ENCODE measurements around the gene KRTAP5-1. TPM values are rescaled to one million over a fixed set of nuclear protein-coding genes. Genes with fewer than 3 reads are reported as not detected.

Gene KRTAP5-1
- total RNA-seq, 2 experiments from 2014 or later, result not detected

GRCh38 chr11:1536065-1536843, 48.8 kb downstream of the KRTAP5-1 start:
- Histone ChIP-seq H3K9me2 (ENCODE audit: insufficient read depth, low read length) (no peaks in the 10 kb centered on the region), H3K9me3 (ENCODE audit: low read length) (no peaks in the 10 kb centered on the region), H3K4me3 (ENCODE audit: low read depth, low read length, poor library complexity, severe bottlenecking) (no peak overlapping the region), H2AFZ (ENCODE audit: low read length) (no peak overlapping the region), H3K4me2 (ENCODE audit: low read length) (no peak overlapping the region), H4K20me1 (ENCODE audit: insufficient read depth, low read length) (no peaks in the 10 kb centered on the region), H3K36me3 (ENCODE audit: insufficient read depth, low read length) (no peaks in the 10 kb centered on the region), H3K27ac (ENCODE audit: low read depth, low read length, poor library complexity, severe bottlenecking) (no peak overlapping the region), H3K79me2 (ENCODE audit: insufficient read depth, low read depth, low read length) (no peaks in the 10 kb centered on the region), H3K4me1 (ENCODE audit: insufficient read depth, low read length, poor library complexity, severe bottlenecking) (no peaks in the 10 kb centered on the region)
- DNase-seq (ENCODE audit: low spot score), result no peak
- TF ChIP-seq CTCF (conservative IDR thresholded peaks at IDR 0.05; ENCODE audit: low read length) (no peak), EZH2phosphoT487 (IDR thresholded peaks at IDR 0.05; ENCODE audit: borderline replicate concordance, low read depth, low read length) (no peak)
- intact Hi-C loops (cut with micrococcal nuclease; ENCODE audit: unreplicated experiment), result no loop called here
- POLR2A ChIA-PET, result interaction anchor here (0.7 kb wide), 1 partner anchor 14 kb away, joined by 3 read pairs; no protein-coding TSS in a partner anchor
- BruUV-seq (replicated peaks), result TSS peak; percentile 63
- CTCF ChIA-PET (ENCODE audit: unreplicated experiment), result no interaction called here

- POLR2A ChIA-PET, result no interaction called here
- H3K9me3 ChIP-seq (ENCODE audit: low read length), result no peaks in the 10 kb centered on the region
- no peak overlapping the region for H2AFZ ChIP-seq (ENCODE audit: low read length)
- no peaks in the 10 kb centered on the region for H3K79me2 ChIP-seq (ENCODE audit: insufficient read depth, low read depth, low read length)
- CTCF ChIA-PET (ENCODE audit: unreplicated experiment), result interaction anchor here (1.0 kb wide), 1 partner anchor 15 kb away, joined by 3 read pairs; no protein-coding TSS in a partner anchor
- no peak for DNase-seq (ENCODE audit: low spot score)
- TF ChIP-seq CTCF (conservative IDR thresholded peaks at IDR 0.05; ENCODE audit: low read length) (no peak), EZH2phosphoT487 (IDR thresholded peaks at IDR 0.05; ENCODE audit: borderline replicate concordance, low read depth, low read length) (no peak)
- no peaks in the 10 kb centered on the region for H3K9me2 ChIP-seq (ENCODE audit: insufficient read depth, low read length)
- 0 out of 2 replicates have a peak, but pooled peaks cover 8% of the 10 kb centered on the region for H4K20me1 ChIP-seq (ENCODE audit: insufficient read depth, low read length)
- BruUV-seq (replicated peaks), result no TSS peak
- H3K4me2 ChIP-seq (ENCODE audit: low read length), result no peak overlapping the region
- H3K4me1 ChIP-seq (ENCODE audit: insufficient read depth, low read length, poor library complexity, severe bottlenecking), result no peaks in the 10 kb centered on the region
- no peaks in the 10 kb centered on the region for H3K36me3 ChIP-seq (ENCODE audit: insufficient read depth, low read length)
- intact Hi-C loops (cut with micrococcal nuclease; ENCODE audit: unreplicated experiment), result no loop called here
- no peak overlapping the region for H3K27ac ChIP-seq (ENCODE audit: low read depth, low read length, poor library complexity, severe bottlenecking)
- no peak overlapping the region for H3K4me3 ChIP-seq (ENCODE audit: low read depth, low read length, poor library complexity, severe bottlenecking)
Measured at GRCh38 chr11:1534682-1535081, 50.4 kb downstream of the KRTAP5-1 start.

Other genes starting within 250 kb of the KRTAP5-1 start
- gene BRSK2, start 195.3 kb downstream of the KRTAP5-1 start, total RNA-seq (2014; rRNA removed; shearing (Covaris generic)), result not detected in 2 replicates
- gene BRSK2, start 195.3 kb downstream of the KRTAP5-1 start, total RNA-seq (2022), result not detected in 2 replicates
- 26.4 and 27.5 TPM in 2 replicates for gene MOB2, start 98.5 kb downstream of the KRTAP5-1 start, total RNA-seq (2014; rRNA removed; shearing (Covaris generic))
- gene MOB2, start 98.5 kb downstream of the KRTAP5-1 start, total RNA-seq (2022), result 22.4 and 22.6 TPM in 2 replicates
- not detected in 2 replicates for gene DUSP8, start 13.0 kb downstream of the KRTAP5-1 start, total RNA-seq (2014; rRNA removed; shearing (Covaris generic))
- gene DUSP8, start 13.0 kb downstream of the KRTAP5-1 start, total RNA-seq (2022), result not detected in 2 replicates
- not detected in 2 replicates for gene KRTAP5-2, start 13.0 kb upstream of the KRTAP5-1 start, total RNA-seq (2014; rRNA removed; shearing (Covaris generic))
- not detected in 2 replicates for gene KRTAP5-2, start 13.0 kb upstream of the KRTAP5-1 start, total RNA-seq (2022)
- gene KRTAP5-3, start 23.2 kb upstream of the KRTAP5-1 start, total RNA-seq (2014; rRNA removed; shearing (Covaris generic)), result not detected in 2 replicates
- not detected in 2 replicates for gene KRTAP5-3, start 23.2 kb upstream of the KRTAP5-1 start, total RNA-seq (2022)
- not detected in 2 replicates for gene KRTAP5-4, start 36.9 kb upstream of the KRTAP5-1 start, total RNA-seq (2014; rRNA removed; shearing (Covaris generic))
- not detected in 2 replicates for gene KRTAP5-4, start 36.9 kb upstream of the KRTAP5-1 start, total RNA-seq (2022)
- not detected in 2 replicates for gene KRTAP5-5, start 44.5 kb upstream of the KRTAP5-1 start, total RNA-seq (2014; rRNA removed; shearing (Covaris generic))
- gene KRTAP5-5, start 44.5 kb upstream of the KRTAP5-1 start, total RNA-seq (2022), result not detected in 2 replicates
- not detected in 2 replicates for gene KRTAP5-6, start 111.9 kb upstream of the KRTAP5-1 start, total RNA-seq (2014; rRNA removed; shearing (Covaris generic))
- gene KRTAP5-6, start 111.9 kb upstream of the KRTAP5-1 start, total RNA-seq (2022), result not detected in 2 replicates
- gene IFITM10, start 165.3 kb upstream of the KRTAP5-1 start, total RNA-seq (2014; rRNA removed; shearing (Covaris generic)), result 0.05 and 0.38 TPM in 2 replicates
- 0.30 and 1.2 TPM in 2 replicates for gene IFITM10, start 165.3 kb upstream of the KRTAP5-1 start, total RNA-seq (2022)
- 27.7 and 31.7 TPM in 2 replicates for gene CTSD, start 178.6 kb upstream of the KRTAP5-1 start, total RNA-seq (2014; rRNA removed; shearing (Covaris generic))
- gene CTSD, start 178.6 kb upstream of the KRTAP5-1 start, total RNA-seq (2022), result 35.5 and 44.1 TPM in 2 replicates
- gene SYT8, start 249.7 kb upstream of the KRTAP5-1 start, total RNA-seq (2014; rRNA removed; shearing (Covaris generic)), result not detected in 2 replicates
- not detected in 2 replicates for gene SYT8, start 249.7 kb upstream of the KRTAP5-1 start, total RNA-seq (2022)

All from OCI-LY7 (cell line).